GM19455 (cell line): Measurements from ENCODE around the gene MICAL1.
A peak's percentile ranks its signal among the peaks of the same experiment; 100 is the strongest.
"Not testable (repeated sequence)": the region's sequence is repeated elsewhere in the genome, so short reads cannot be mapped to it uniquely, and the experiment has no call there.

ENCODE experiments used
- ATAC-seq: cut with Tn5 transposase; IDR thresholded peaks from one replicate; pipeline ENCODE4 v1.9.1; 2021; ENCODE audit not compliant: unreplicated experiment

Gene MICAL1

GRCh38 chr6:109477184-109477583 is 21.6 kb upstream of the MICAL1 start:
- no peak for ATAC-seq

GRCh38 chr6:109475625-109476024 is 20.1 kb upstream of the MICAL1 start:
- no peak for ATAC-seq

- ATAC-seq: no peak
These were observed 19.4 kb upstream of the MICAL1 start for GRCh38 chr6:109474995-109475394.

GRCh38 chr6:109473120-109473519 is 17.5 kb upstream of the MICAL1 start:
- no peak for ATAC-seq

- peak; percentile 52 for ATAC-seq
These were observed 16.8 kb upstream of the MICAL1 start for GRCh38 chr6:109472132-109472995.

GRCh38 chr6:109471105-109471810 is 15.7 kb upstream of the MICAL1 start:
- no peak for ATAC-seq

GRCh38 chr6:109469591-109470189 is 14.1 kb upstream of the MICAL1 start:
- no peak for ATAC-seq

- ATAC-seq: no peak
These were observed 12.1 kb upstream of the MICAL1 start for GRCh38 chr6:109467696-109468095.

- no peak for ATAC-seq
These were observed 10.8 kb upstream of the MICAL1 start for GRCh38 chr6:109466212-109466923.

GRCh38 chr6:109465772-109466171 is 10.2 kb upstream of the MICAL1 start:
- no peak for ATAC-seq

GRCh38 chr6:109461733-109462526 is 6.4 kb upstream of the MICAL1 start:
- ATAC-seq: no peak

GRCh38 chr6:109461205-109461604 is 5.6 kb upstream of the MICAL1 start:
- ATAC-seq: not testable (repeated sequence)

GRCh38 chr6:109460161-109460829 is 4.7 kb upstream of the MICAL1 start:
- ATAC-seq: no peak

GRCh38 chr6:109458774-109459531 is 3.4 kb upstream of the MICAL1 start:
- ATAC-seq: no peak

- no peak for ATAC-seq
These were observed 2.0 kb upstream of the MICAL1 start for GRCh38 chr6:109457562-109457996.

GRCh38 chr6:109456710-109457561 is 1.4 kb upstream of the MICAL1 start:
- ATAC-seq: no peak

- peak; percentile 12 for ATAC-seq
These were observed 575 bp upstream of the MICAL1 start for GRCh38 chr6:109456111-109456583.
